GM19397 (cell line): ENCODE results near the gene ARHGAP45.
A peak's percentile ranks its signal among the peaks of the same experiment; 100 is the strongest.

ENCODE experiments used
- ATAC-seq: cut with Tn5 transposase; IDR thresholded peaks from one replicate; pipeline ENCODE4 v1.9.1; 2021; ENCODE audit warnings: mild to moderate bottlenecking, moderate library complexity; ENCODE audit not compliant: unreplicated experiment

The ARHGAP45 gene

GRCh38 chr19:1037621-1038064, 29.3 kb upstream of the ARHGAP45 start:
- ATAC-seq = no peak

- no peak for ATAC-seq
Measured at GRCh38 chr19:1038978-1039645, 27.9 kb upstream of the ARHGAP45 start.

DNA sequence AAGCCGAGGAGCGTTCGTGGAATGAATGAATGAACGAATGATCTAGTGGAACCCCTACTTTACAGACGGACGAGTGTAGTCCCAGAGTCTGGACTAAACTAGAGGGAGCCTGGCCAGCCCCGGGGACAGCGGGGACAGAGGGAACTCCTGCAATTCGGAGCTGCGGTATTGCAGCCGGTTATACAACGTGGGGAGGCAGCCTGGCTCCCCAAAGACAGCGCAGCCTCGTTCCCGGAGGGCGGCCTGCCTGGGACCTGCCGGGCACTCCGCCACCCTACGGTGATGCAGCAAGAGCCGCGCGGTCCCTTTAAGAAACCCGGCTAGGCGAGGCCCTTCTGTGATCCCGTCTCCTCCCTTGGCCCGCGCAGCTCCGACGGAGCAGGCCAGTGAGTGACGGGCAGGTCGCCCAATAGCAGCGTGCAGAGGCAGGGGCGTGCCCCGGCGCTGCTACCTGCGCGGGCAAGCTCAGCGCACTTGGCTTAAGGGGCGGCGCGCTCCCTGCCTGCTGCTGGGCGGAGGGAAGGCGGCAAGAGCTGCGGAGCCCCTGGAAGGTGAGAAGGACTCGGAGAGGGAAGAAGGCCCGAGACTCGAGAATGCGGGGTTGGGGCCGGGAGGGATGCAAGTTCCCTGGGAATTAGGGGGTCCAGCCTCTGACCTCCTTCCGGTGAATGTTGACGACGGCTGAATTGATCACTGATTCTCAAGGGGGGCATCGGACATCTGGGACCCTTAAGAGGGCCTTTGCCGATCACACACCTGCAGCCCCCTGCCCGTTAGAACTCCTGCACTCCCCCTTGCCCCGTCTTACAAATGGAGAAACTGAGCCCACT, 27.1 kb upstream of the ARHGAP45 start, which contains the start of gene ABCA7:
Gene ABCA7 (plus strand): TSS at position 462 of the 830 bp plus-strand sequence. CDS start 1,255 bp downstream, outside the sequence.
- ATAC-seq = peak; percentile 71

DNA sequence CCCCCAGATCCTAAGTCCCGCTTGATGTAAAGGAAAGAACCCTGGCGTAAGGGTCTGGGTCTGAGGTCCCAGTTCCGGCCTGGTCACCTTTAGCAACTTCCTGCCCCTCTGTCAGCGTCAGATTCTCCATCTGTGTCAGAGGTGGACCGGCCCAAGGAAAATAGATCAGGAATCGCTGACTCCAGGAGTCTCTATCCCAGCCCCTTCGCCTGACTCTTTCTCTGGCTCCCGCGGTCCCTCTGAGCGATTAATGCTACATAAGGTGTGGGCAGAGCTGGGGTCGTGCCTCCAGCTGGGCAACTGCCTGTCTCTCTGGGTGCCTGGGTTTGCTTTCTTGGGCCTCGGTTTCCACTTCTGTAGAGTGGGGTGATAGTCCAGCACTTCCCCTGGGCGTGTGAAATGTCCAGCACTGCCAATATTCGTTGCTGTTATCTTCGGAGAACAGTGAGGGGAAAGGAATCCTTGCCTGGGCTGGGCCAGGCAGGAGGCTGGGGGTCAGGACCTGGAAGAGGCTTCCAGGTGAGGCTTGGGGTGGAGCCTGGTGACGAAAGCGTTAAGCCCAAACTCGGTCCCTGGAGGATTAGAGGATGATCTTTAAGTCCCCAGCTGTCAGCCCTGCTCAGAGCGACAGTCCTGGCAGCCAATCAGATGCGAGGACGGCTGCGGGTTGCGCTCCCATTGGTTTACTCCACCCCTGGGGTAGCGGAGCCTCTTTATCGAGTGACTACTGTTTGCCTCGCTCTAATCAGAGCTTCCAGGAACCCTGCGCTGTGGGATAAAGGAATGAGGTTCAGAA, 26.3 kb upstream of the ARHGAP45 start:
- peak; percentile 45 for ATAC-seq

DNA sequence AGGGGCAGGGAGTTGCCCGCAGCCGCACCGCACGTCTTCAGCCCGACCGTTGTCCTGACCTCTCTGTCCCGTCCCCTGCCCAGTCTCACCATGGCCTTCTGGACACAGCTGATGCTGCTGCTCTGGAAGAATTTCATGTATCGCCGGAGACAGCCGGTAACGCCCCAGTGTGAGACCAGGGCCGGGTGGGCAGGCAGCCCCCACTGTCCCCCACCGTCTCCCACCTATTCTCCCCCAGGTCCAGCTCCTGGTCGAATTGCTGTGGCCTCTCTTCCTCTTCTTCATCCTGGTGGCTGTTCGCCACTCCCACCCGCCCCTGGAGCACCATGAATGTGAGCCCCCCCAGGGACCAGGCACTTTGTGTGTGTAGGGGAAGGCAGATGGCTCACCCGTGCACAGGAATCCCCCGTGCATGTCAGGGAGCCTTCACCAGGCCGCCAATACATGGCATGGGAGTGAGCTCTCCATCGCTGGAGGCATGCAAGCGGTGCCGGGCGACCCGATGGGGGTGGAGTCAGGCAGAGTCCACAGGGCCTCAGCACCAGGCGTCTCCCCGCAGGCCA, 25.6 kb upstream of the ARHGAP45 start:
- ATAC-seq = no peak

DNA sequence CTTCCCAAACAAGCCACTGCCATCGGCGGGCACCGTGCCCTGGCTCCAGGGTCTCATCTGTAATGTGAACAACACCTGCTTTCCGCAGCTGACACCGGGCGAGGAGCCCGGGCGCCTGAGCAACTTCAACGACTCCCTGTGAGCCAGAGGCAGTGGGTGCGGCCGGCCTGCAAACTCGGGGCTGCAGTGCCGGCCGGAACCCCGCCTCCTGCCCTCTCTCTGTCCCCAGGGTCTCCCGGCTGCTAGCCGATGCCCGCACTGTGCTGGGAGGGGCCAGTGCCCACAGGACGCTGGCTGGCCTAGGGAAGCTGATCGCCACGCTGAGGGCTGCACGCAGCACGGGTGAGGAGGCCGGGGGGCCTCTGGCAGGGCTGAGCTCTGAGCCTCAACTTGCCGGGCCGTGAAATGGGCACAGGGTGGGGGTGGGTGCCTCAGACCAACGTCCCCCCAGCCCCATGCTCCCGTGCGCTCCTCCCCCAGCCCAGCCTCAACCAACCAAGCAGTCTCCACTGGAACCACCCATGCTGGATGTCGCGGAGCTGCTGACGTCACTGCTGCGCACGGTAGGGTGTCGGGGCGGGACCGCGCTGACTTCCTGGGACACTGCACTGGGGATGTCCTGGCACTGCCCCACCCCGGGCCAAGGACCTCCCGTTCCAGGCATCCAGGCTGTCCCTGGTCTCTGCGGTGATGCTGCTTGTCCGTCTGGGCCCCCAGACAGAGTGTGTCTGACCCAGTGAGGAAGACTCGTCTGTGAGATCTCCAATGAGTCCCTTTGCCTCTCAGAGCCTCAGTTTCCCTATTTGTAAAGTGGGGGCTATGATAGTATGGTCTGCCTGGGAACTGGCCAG, 24.9 kb upstream of the ARHGAP45 start:
- no peak for ATAC-seq

GRCh38 chr19:1042689-1043511, 24.1 kb upstream of the ARHGAP45 start:
- ATAC-seq = no peak

DNA sequence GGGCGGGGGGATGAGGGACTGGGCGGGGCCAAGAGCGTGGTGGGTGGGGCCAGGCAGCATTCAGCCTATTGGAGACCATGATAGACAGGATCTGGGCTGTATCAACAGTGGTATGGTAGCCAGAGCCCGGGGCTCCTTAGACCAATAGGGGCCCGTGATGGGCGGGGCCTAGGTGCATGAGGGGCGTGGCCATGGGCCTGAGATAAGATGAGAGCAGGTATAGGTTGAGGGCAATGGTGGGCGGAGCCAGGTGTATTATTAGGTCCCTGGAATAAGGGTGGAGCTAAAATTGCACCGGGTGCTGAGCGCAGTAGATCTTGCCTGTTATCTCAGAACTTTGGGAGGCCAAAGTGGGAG, 21.7 kb upstream of the ARHGAP45 start:
- ATAC-seq = no peak

DNA sequence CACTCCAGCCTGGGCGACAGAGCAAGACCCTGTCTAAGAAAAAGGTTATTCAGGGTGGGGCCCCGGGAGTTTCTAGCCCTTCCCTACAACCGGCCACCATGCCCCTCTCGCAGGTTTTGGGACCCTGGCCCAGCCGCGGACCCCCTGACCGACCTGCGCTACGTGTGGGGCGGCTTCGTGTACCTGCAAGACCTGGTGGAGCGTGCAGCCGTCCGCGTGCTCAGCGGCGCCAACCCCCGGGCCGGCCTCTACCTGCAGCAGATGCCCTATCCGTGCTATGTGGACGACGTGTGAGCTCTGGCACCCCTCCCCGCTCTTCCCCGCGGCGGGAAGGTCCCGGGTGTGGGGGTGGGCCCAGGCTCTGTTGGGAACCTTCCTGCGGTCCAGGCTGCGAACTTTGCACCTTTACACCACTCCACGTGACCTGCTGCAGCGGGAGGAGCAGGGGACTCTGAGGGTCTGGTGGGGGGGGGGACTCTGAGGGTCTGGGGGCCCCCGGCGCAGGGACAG, 20.8 kb upstream of the ARHGAP45 start:
- ATAC-seq = no peak

- ATAC-seq = no peak
Measured at GRCh38 chr19:1046836-1047695, 19.9 kb upstream of the ARHGAP45 start.

DNA sequence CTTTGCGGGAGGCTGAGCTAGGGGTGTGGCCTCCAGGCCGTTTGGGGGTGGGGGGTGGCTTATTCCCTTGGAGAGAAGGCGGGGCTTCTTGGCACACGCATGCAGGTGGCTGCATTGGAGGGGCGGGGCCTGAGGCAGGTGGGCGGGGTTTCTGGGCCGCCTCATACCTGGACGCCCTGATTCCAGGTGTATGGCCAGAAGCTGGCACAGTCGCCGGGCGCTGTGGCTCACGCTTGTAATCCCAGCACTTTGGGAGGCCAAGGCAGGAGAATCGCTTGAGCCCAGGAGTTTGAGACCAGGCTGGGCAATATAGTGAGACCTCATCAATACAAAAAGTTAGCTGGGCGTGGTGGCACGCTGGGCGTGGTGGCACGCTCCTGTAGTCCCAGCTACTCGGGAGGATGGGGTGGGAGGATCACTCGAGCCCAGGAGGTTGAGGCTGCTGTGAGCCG, 19.2 kb upstream of the ARHGAP45 start:
- ATAC-seq = no peak

- no peak for ATAC-seq
Measured at GRCh38 chr19:1049106-1049505, 17.9 kb upstream of the ARHGAP45 start.

- no peak for ATAC-seq
Measured at GRCh38 chr19:1049800-1050199, 17.2 kb upstream of the ARHGAP45 start.

GRCh38 chr19:1050989-1051788, 15.8 kb upstream of the ARHGAP45 start:
- no peak for ATAC-seq

- ATAC-seq = no peak
Measured at GRCh38 chr19:1051791-1052190, 15.2 kb upstream of the ARHGAP45 start.

- ATAC-seq = no peak
Measured at GRCh38 chr19:1052349-1052975, 14.5 kb upstream of the ARHGAP45 start.
